HCT116 (cell line): ENCODE data around the gene WDPCP.
"Not testable (repeated sequence)": the region's sequence is repeated elsewhere in the genome, so short reads cannot be mapped to it uniquely, and the experiment has no call there.

Experiments used
- SP1 ChIP-seq: IDR thresholded peaks from 2 replicates; pipeline ENCODE4 v1.6.1; 2012; ENCODE audit warnings: low read depth
- TCF7L2 ChIP-seq: IDR thresholded peaks from 2 replicates; pipeline ENCODE4 v1.7.0; 2011; ENCODE audit warnings: borderline replicate concordance, inconsistent platforms; ENCODE audit not compliant: insufficient read depth, insufficient read length; ENCODE audit errors: extremely low read depth
- TF ChIP-seq, protein P1 (sequence below), 3 experiments: fragments of 200-600 bp in 1 of 3; sonication (generic) in 1 of 3; IDR thresholded peaks in 2 of 3; conservative IDR thresholded peaks in 1 of 3; 2 replicates each; pipeline ENCODE4 v1.5.1; 2012 to 2017; ENCODE audit warnings: low read depth in 2 of 3, low read length in 2 of 3, antibody characterized with exemption in 1 of 3, borderline replicate concordance in 1 of 3, control low read depth in 1 of 3, mild to moderate bottlenecking in 1 of 3, mixed read lengths in 1 of 3, mixed run types in 1 of 3, moderate library complexity in 1 of 3; ENCODE audit not compliant: insufficient read depth in 1 of 3

DNA sequence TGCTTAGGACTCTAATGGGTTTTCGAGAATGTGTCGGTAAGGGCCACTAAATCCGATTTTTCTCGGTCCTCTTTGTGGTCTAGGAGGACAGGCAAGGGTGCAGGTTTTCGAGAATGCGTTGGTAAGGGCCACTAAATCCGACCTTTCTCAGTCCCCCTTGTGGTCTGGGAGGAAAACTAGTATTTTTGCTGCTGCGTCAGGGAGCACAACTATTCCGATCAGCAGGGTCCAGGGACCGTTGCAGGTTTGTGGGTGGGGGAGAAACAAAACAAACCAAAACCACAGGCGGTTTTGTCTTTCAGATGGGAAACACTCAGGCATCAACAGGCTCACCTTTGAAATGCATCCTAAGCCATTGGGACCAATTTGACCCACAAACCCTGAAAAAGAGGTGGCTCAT lies 264.6 kb downstream of the WDPCP start:
- TF ChIP-seq TCF7L2, SP1: not testable (repeated sequence)
- TF ChIP-seq, protein P1, sequence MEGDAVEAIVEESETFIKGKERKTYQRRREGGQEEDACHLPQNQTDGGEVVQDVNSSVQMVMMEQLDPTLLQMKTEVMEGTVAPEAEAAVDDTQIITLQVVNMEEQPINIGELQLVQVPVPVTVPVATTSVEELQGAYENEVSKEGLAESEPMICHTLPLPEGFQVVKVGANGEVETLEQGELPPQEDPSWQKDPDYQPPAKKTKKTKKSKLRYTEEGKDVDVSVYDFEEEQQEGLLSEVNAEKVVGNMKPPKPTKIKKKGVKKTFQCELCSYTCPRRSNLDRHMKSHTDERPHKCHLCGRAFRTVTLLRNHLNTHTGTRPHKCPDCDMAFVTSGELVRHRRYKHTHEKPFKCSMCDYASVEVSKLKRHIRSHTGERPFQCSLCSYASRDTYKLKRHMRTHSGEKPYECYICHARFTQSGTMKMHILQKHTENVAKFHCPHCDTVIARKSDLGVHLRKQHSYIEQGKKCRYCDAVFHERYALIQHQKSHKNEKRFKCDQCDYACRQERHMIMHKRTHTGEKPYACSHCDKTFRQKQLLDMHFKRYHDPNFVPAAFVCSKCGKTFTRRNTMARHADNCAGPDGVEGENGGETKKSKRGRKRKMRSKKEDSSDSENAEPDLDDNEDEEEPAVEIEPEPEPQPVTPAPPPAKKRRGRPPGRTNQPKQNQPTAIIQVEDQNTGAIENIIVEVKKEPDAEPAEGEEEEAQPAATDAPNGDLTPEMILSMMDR (IDR thresholded peaks at IDR 0.05 in 2 of 3, conservative IDR thresholded peaks at IDR 0.05 in 1 of 3; ENCODE audit: borderline replicate concordance in 1 of 3, insufficient read depth in 1 of 3, low read depth in 2 of 3, low read length in 2 of 3) = not testable (repeated sequence)
